IMR-90 (cell line): ENCODE measurements around the gene CRYBB1. TPM values are rescaled to one million over a fixed set of nuclear protein-coding genes. Genes with fewer than 3 reads are reported as not detected.

ENCODE experiments used
- ATAC-seq: fragments of 200-7000 bp; cut with Tn5 transposase; 2 replicates; pipeline ENCODE4 v1.9.1; 2020; ENCODE audit warnings: low read depth, mild to moderate bottlenecking, moderate library complexity
- BruUV-seq: library from RNA; stranded (reverse); fragments of 400-500 nt; replicated peaks from 2 replicates; lab custom pipeline; 2021; lab: Mats Ljungman, UMichigan
- CTCF ChIA-PET: fragments of 300-600 bp; formaldehyde crosslinking; extraction: SDS; loops from one replicate; lab custom pipeline; 2021; ENCODE audit warnings: antibody characterized with exemption; lab: Yijun Ruan, JAX
- POLR2A ChIA-PET: fragments of 300-600 bp; sonication (Branson Sonifier 250); formaldehyde crosslinking; loops from one replicate; lab custom pipeline; 2022; ENCODE audit warnings: antibody characterized with exemption; ENCODE audit not compliant: unreplicated experiment; lab: Charles Lee
- DNase-seq: peaks from one replicate; pipeline ENCODE4 v3.0.0; 2013
- H2AFZ ChIP-seq: replicated peaks from 2 replicates; pipeline ENCODE3; 2013; ENCODE audit warnings: low read length, mild to moderate bottlenecking; ENCODE audit not compliant: poor library complexity
- H2AK5ac ChIP-seq: 2 replicates; pipeline ENCODE4 v1.6.1; 2013; ENCODE audit warnings: low read depth, low read length, inconsistent platforms
- H2AK9ac ChIP-seq: replicated peaks from 2 replicates; pipeline ENCODE3; 2013; ENCODE audit warnings: mild to moderate bottlenecking, low read depth, low read length, moderate library complexity; ENCODE audit not compliant: poor library complexity
- H2BK120ac ChIP-seq: 2 replicates; pipeline ENCODE4 v1.6.1; 2013; ENCODE audit warnings: low read depth, low read length, inconsistent platforms
- H2BK15ac ChIP-seq: 3 replicates; pipeline ENCODE4 v1.6.1; 2013; ENCODE audit warnings: low read depth, low read length, inconsistent platforms
- H2BK20ac ChIP-seq: 2 replicates; pipeline ENCODE4 v1.6.1; 2013; ENCODE audit warnings: low read depth, mild to moderate bottlenecking, inconsistent platforms, low read length, moderate library complexity
- H2BK5ac ChIP-seq: 2 replicates; pipeline ENCODE4 v1.6.1; 2013; ENCODE audit warnings: mild to moderate bottlenecking, low read depth, low read length, inconsistent platforms; ENCODE audit not compliant: poor library complexity, severe bottlenecking
- H3K14ac ChIP-seq: replicated peaks from 2 replicates; pipeline ENCODE4 v1.6.1; 2013; ENCODE audit warnings: low read depth, low read length, inconsistent platforms
- H3K18ac ChIP-seq: 2 replicates; pipeline ENCODE4 v1.6.1; 2013; ENCODE audit warnings: low read depth, low read length, control low read depth
- H3K23ac ChIP-seq: 2 replicates; pipeline ENCODE4 v1.6.1; 2013; ENCODE audit warnings: low read depth, low read length, inconsistent platforms
- H3K27ac ChIP-seq: 2 replicates; pipeline ENCODE4 v1.5.1; 2013; ENCODE audit warnings: mild to moderate bottlenecking, control low read depth, low read length; ENCODE audit not compliant: insufficient read depth
- H3K27me3 ChIP-seq: 2 replicates; pipeline ENCODE4 v1.6.1; 2013; ENCODE audit warnings: low read length; ENCODE audit not compliant: control insufficient read depth, insufficient read depth
- H3K36me3 ChIP-seq: 2 replicates; pipeline ENCODE4 v1.6.1; 2013; ENCODE audit warnings: low read length, mixed read lengths; ENCODE audit not compliant: control insufficient read depth, insufficient read depth
- H3K4ac ChIP-seq: 2 replicates; pipeline ENCODE4 v1.6.1; 2013; ENCODE audit warnings: low read depth, low read length, inconsistent platforms
- H3K4me1 ChIP-seq: 2 replicates; pipeline ENCODE4 v1.6.1; 2013; ENCODE audit warnings: low read length, mixed read lengths; ENCODE audit not compliant: control insufficient read depth, insufficient read depth
- H3K4me2 ChIP-seq: 2 replicates; pipeline ENCODE4 v1.6.1; 2013; ENCODE audit warnings: low read depth, mild to moderate bottlenecking, control low read depth, low read length, moderate library complexity
- H3K4me3 ChIP-seq: 2 replicates; pipeline ENCODE4 v1.5.1; 2013; ENCODE audit warnings: low read depth, mild to moderate bottlenecking, control low read depth, low read length, moderate library complexity; ENCODE audit not compliant: insufficient read depth
- H3K56ac ChIP-seq: 2 replicates; pipeline ENCODE4 v1.6.1; 2013; ENCODE audit warnings: low read length, inconsistent platforms; ENCODE audit not compliant: insufficient read depth; ENCODE audit errors: extremely low read depth
- H3K79me1 ChIP-seq, 2 experiments: 2 replicates each; pipeline ENCODE4 v1.6.1; 2013; ENCODE audit warnings: low read length in 2 of 2, inconsistent platforms in 1 of 2, low read depth in 1 of 2
- H3K9ac ChIP-seq: 2 replicates; pipeline ENCODE4 v1.6.1; 2013; ENCODE audit warnings: low read depth, low read length, control low read depth
- H3K9me1 ChIP-seq: 2 replicates; pipeline ENCODE4 v1.6.1; 2013; ENCODE audit warnings: low read length, inconsistent platforms; ENCODE audit not compliant: insufficient read depth
- H3K9me3 ChIP-seq: 2 replicates; pipeline ENCODE4 v1.6.1; 2013; ENCODE audit warnings: low read length; ENCODE audit not compliant: control insufficient read depth, insufficient read depth
- H4K20me1 ChIP-seq: 2 replicates; pipeline ENCODE4 v1.6.1; 2013; ENCODE audit warnings: low read length, inconsistent platforms; ENCODE audit not compliant: insufficient read depth
- H4K5ac ChIP-seq: 2 replicates; pipeline ENCODE4 v1.6.1; 2013; ENCODE audit warnings: mild to moderate bottlenecking, low read depth, low read length, control low read depth
- H4K8ac ChIP-seq, 2 experiments: 2 replicates each; pipeline ENCODE4 v1.6.1; 2013; ENCODE audit warnings: low read depth in 2 of 2, low read length in 2 of 2, control low read depth in 1 of 2, inconsistent platforms in 1 of 2
- H4K91ac ChIP-seq: 2 replicates; pipeline ENCODE4 v1.6.1; 2013; ENCODE audit warnings: low read depth, low read length, inconsistent platforms; ENCODE audit not compliant: insufficient read depth
- FOS ChIP-seq: fragments of 150-350 bp; IDR thresholded peaks from 2 replicates; pipeline ENCODE4 v1.6.1; 2016; ENCODE audit warnings: low read depth, low read length
- NFE2L2 ChIP-seq: fragments of 150-350 bp; IDR thresholded peaks from 2 replicates; pipeline ENCODE4 v1.6.1; 2016; ENCODE audit warnings: low read depth, mild to moderate bottlenecking, low read length
- RCOR1 ChIP-seq: IDR thresholded peaks from 2 replicates; pipeline ENCODE4 v1.6.1; 2012; ENCODE audit warnings: mild to moderate bottlenecking, low read length, improper control_type of control experiment; ENCODE audit not compliant: insufficient replicate concordance
- USF2 ChIP-seq: fragments of 150-350 bp; IDR thresholded peaks from 2 replicates; pipeline ENCODE4 v1.6.1; 2017; ENCODE audit warnings: mild to moderate bottlenecking, antibody characterized with exemption, low read length, low read depth
- WGBS, 2 experiments: methylation state at CpG; one replicate each; pipeline versions ENCODE4 v1.1.5 to v1.1.7; 2013; ENCODE audit warnings: missing lambda C conversion rate in 2 of 2; ENCODE audit not compliant: insufficient read length in 1 of 2; ENCODE audit errors: extremely low coverage in 2 of 2; 5-methylcytosine and 5-hydroxymethylcytosine counted together
- dilution Hi-C: fragments of 300-500 bp; cut with HindIII; formaldehyde crosslinking; loops from one replicate; pipeline ENCODE4 v1.14.3; 2018; ENCODE audit warnings: low sequenced_read_pairs; ENCODE audit not compliant: unreplicated experiment
- in situ Hi-C: fragments of 300-500 bp; cut with MboI; formaldehyde crosslinking; loops from 3 replicates; pipeline ENCODE4 v1.14.3; 2019; ENCODE audit warnings: low sequenced_read_pairs, inconsistent platforms, mixed read lengths
- intact Hi-C: fragments of 100-400 bp; cut with micrococcal nuclease; formaldehyde crosslinking; loops from 2 replicates; pipeline ENCODE4 v1.10.0; 2022
- polyA plus RNA-seq, 3 experiments: library from polyadenylated mRNA; depleted of rRNA; stranded (reverse); fragments of >200 nt; gene quantifications; 2 replicates each; pipeline ENCODE4 v1.2.3, GENCODE V29; 2012; ENCODE audit warnings: low replicate concordance in 1 of 3
- total RNA-seq: library from RNA; depleted of rRNA; stranded (reverse); fragments of >200 nt; gene quantifications from 2 replicates; pipeline ENCODE4 v1.2.3, GENCODE V29; 2012

Gene CRYBB1
- total and polyA plus RNA-seq, 2 of the 4 experiments (the other 2 are of a cell fraction), result not detected

GRCh38 chr22:26588729-26589366 lies 29.0 kb downstream of the CRYBB1 start:
- ATAC-seq (no peak), DNase-seq (no peak)
- no peaks in the 10 kb centered on the region for H3K36me3 ChIP-seq
- peak overlapping the region; percentile 14 for H2BK5ac ChIP-seq
- peaks cover 28 to 52% of the 10 kb centered on the region in 2 experiments for H3K79me1 ChIP-seq
- H3K4me1 ChIP-seq, result peaks cover 13% of the 10 kb centered on the region
- no CpG with 5 or more reads among the region's 14 CpGs for WGBS, 2 experiments
- H4K5ac ChIP-seq, result 0 out of 2 replicates have a peak overlapping the region, but pooled peaks have one; percentile 15
- H3K4me2 ChIP-seq, result peak overlapping the region; percentile 92
- no peaks in the 10 kb centered on the region for H3K9me3 ChIP-seq
- peak overlapping the region; percentile 71; the same call in 1 of the 2 replicates for H2AK5ac ChIP-seq
- peak overlapping the region; percentile 73 for H3K14ac ChIP-seq
- peak overlapping the region; percentile 83 for H2AFZ ChIP-seq
- H3K56ac ChIP-seq, result peak overlapping the region; percentile 38; the same call in 1 of the 2 replicates
- peak overlapping the region; percentile 84 for H3K4ac ChIP-seq
- H3K4me3 ChIP-seq, result peak overlapping the region; percentile 95
- peaks cover 1% of the 10 kb centered on the region; the same call in 1 of the 2 replicates for H3K27me3 ChIP-seq
- H2BK120ac ChIP-seq, result peak overlapping the region; percentile 49; the same call in 1 of the 2 replicates
- H3K27ac ChIP-seq, result peak overlapping the region; percentile 33; the same call in 1 of the 2 replicates
- H4K91ac ChIP-seq, result peak overlapping the region; percentile 40; the same call in 1 of the 2 replicates
- in situ Hi-C loops (no loop called here), intact Hi-C loops (loop anchor here (5.0 kb wide), 1 partner anchor 77 kb away; the partner anchor contains the start of gene TFIP11), dilution Hi-C loops (no loop called here)
- peaks cover 13% of the 10 kb centered on the region for H3K9me1 ChIP-seq
- no TSS peak for BruUV-seq
- H4K20me1 ChIP-seq, result peaks cover 31% of the 10 kb centered on the region; the same call in 1 of the 2 replicates
- peak overlapping the region; percentile 20; the same call in 1 of the 2 replicates for H2BK20ac ChIP-seq
- H2AK9ac ChIP-seq, result peak overlapping the region; percentile 97
- TF ChIP-seq RCOR1 (peak; percentile 20), NFE2L2 (no peak), USF2 (peak; percentile 4; the same call in 1 of the 2 replicates), FOS (no peak)
- peak overlapping the region; percentile 65; the same call in 2 of the 3 replicates for H2BK15ac ChIP-seq
- peak overlapping the region; percentile 68 for H3K9ac ChIP-seq
- peak overlapping the region; percentile 35 to 51; a peak in 2 of 4 replicates for H4K8ac ChIP-seq
- H3K18ac ChIP-seq, result 0 out of 2 replicates have a peak overlapping the region, but pooled peaks have one; percentile 6
- ChIA-PET CTCF (no interaction called here), POLR2A (no interaction called here)
- peak overlapping the region; percentile 78; the same call in 1 of the 2 replicates for H3K23ac ChIP-seq
